ENCODE data around the gene RBBP8NL.

- TF ChIP-seq CTCF (IDR thresholded peaks at IDR 0.05): no peak
- no peak for TF ChIP-seq REST (IDR thresholded peaks at IDR 0.05; ENCODE audit: insufficient read depth in 1 of 2, low read depth in 2 of 2, low read length in 1 of 2)
- TF ChIP-seq SIN3A (IDR thresholded peaks at IDR 0.05; ENCODE audit: borderline replicate concordance, insufficient read depth, low read depth, low read length): no peak
- TF ChIP-seq POLR2AphosphoS5 (IDR thresholded peaks at IDR 0.05; ENCODE audit: low read depth, low read length): no peak
- no peak for TF ChIP-seq TCF7L2 (IDR thresholded peaks at IDR 0.05; ENCODE audit: low read depth, low read length)
Measured at GRCh38 chr20:62409086-62409853, 18.1 kb downstream of the RBBP8NL start.
